HUES64 (cell line): Measurements from ENCODE around the gene PTPRZ1. TPM values are rescaled to one million over a fixed set of nuclear protein-coding genes. Genes with fewer than 3 reads are reported as not detected.

Experiments used
- H3K27ac ChIP-seq: 2 replicates; pipeline ENCODE4 v1.7.0; 2013; ENCODE audit warnings: low read depth, low read length, inconsistent platforms
- H3K27me3 ChIP-seq: 2 replicates; pipeline ENCODE4 v1.6.1; 2013; ENCODE audit warnings: mild to moderate bottlenecking, low read length; ENCODE audit not compliant: insufficient read depth
- H3K36me3 ChIP-seq: 2 replicates; pipeline ENCODE4 v1.6.1; 2013; ENCODE audit warnings: mild to moderate bottlenecking, low read length; ENCODE audit not compliant: insufficient read depth
- H3K4me1 ChIP-seq: 2 replicates; pipeline ENCODE4 v1.6.1; 2013; ENCODE audit warnings: mild to moderate bottlenecking, low read length, moderate library complexity; ENCODE audit not compliant: insufficient read depth
- H3K4me3 ChIP-seq: 2 replicates; pipeline ENCODE4 v1.5.1; 2013; ENCODE audit warnings: mild to moderate bottlenecking, low read length, moderate library complexity
- H3K9ac ChIP-seq: 2 replicates; pipeline ENCODE4 v1.6.1; 2013; ENCODE audit warnings: mild to moderate bottlenecking, low read depth, low read length
- H3K9me3 ChIP-seq: 2 replicates; pipeline ENCODE4 v1.6.1; 2013; ENCODE audit warnings: low read depth, low read length; ENCODE audit not compliant: insufficient read depth
- WGBS: fragments of 150-250, 120-280 bp; methylation state at CpG from one replicate; pipeline ENCODE4 v1.1.7; 2013; ENCODE audit warnings: missing lambda C conversion rate; 5-methylcytosine and 5-hydroxymethylcytosine counted together
- polyA plus RNA-seq, 2 experiments: library from polyadenylated mRNA; stranded (reverse); fragments of 50-300 nt; gene quantifications; one replicate each; pipeline ENCODE4 v1.2.3, GENCODE V29; 2013

PTPRZ1 gene
- 116 TPM for polyA plus RNA-seq (2013, experiment 1 of 2)
- 128 TPM for polyA plus RNA-seq (2013, experiment 2 of 2)

- Histone ChIP-seq H3K27ac (peak within 1 kb of the TSS; percentile 67), H3K9ac (peak within 1 kb of the TSS; percentile 79), H3K36me3 (no peaks in the 10 kb centered on the region), H3K4me1 (peaks cover 26% of the 10 kb centered on the region), H3K27me3 (peaks cover 5% of the 10 kb centered on the region; the same call in 1 of the 2 replicates), H3K4me3 (peak within 1 kb of the TSS; percentile 87), H3K9me3 (no peaks in the 10 kb centered on the region)
- under 1% methylated on average over 49 of the region's 49 CpGs for WGBS
These were observed at the start of gene PTPRZ1 for GRCh38 chr7:121872831-121873288. Gene PTPRZ1, plus strand, starts transcription at chr7:121873161. Its CDS starts 339 bp downstream, at chr7:121873500.

- H3K9me3 ChIP-seq: no peaks in the 10 kb centered on the region
- 92% methylated on average over 1 of the region's 1 CpG for WGBS
- no peaks in the 10 kb centered on the region for H3K36me3 ChIP-seq
- no peak overlapping the region for H3K4me3 ChIP-seq
- no peaks in the 10 kb centered on the region for H3K27me3 ChIP-seq
- H3K9ac ChIP-seq: no peak overlapping the region
- H3K4me1 ChIP-seq: no peaks in the 10 kb centered on the region
- no peak overlapping the region for H3K27ac ChIP-seq
These were observed 48.7 kb upstream of the PTPRZ1 start for GRCh38 chr7:121824276-121824675.

- no peak overlapping the region for H3K27ac ChIP-seq
- no peaks in the 10 kb centered on the region for H3K4me1 ChIP-seq
- no peaks in the 10 kb centered on the region for H3K36me3 ChIP-seq
- no peak overlapping the region for H3K9ac ChIP-seq
- H3K27me3 ChIP-seq: no peaks in the 10 kb centered on the region
- no peaks in the 10 kb centered on the region for H3K9me3 ChIP-seq
- no peak overlapping the region for H3K4me3 ChIP-seq
- WGBS: 89% methylated on average over 3 of the region's 3 CpGs
These were observed 41.6 kb upstream of the PTPRZ1 start for GRCh38 chr7:121831351-121831750.

GRCh38 chr7:121831801-121832200 lies 41.2 kb upstream of the PTPRZ1 start:
- no peak overlapping the region for H3K27ac ChIP-seq
- no peak overlapping the region for H3K9ac ChIP-seq
- no peaks in the 10 kb centered on the region for H3K36me3 ChIP-seq
- H3K27me3 ChIP-seq: no peaks in the 10 kb centered on the region
- H3K4me1 ChIP-seq: no peaks in the 10 kb centered on the region
- no peak overlapping the region for H3K4me3 ChIP-seq
- no peaks in the 10 kb centered on the region for H3K9me3 ChIP-seq
- WGBS: 85% methylated on average over 4 of the region's 5 CpGs

- Histone ChIP-seq H3K9me3 (no peaks in the 10 kb centered on the region), H3K27ac (no peak overlapping the region), H3K9ac (no peak overlapping the region), H3K36me3 (no peaks in the 10 kb centered on the region), H3K27me3 (no peaks in the 10 kb centered on the region), H3K4me1 (no peaks in the 10 kb centered on the region), H3K4me3 (no peak overlapping the region)
- 95% methylated on average over 8 of the region's 8 CpGs for WGBS
These were observed 40.6 kb upstream of the PTPRZ1 start for GRCh38 chr7:121832347-121832746.

- Histone ChIP-seq H3K9me3 (no peaks in the 10 kb centered on the region), H3K4me3 (no peak overlapping the region), H3K36me3 (no peaks in the 10 kb centered on the region), H3K27ac (no peak overlapping the region), H3K9ac (no peak overlapping the region), H3K4me1 (peaks cover 5% of the 10 kb centered on the region; the same call in 1 of the 2 replicates), H3K27me3 (no peaks in the 10 kb centered on the region)
These were observed 39.0 kb upstream of the PTPRZ1 start for GRCh38 chr7:121833991-121834390.

GRCh38 chr7:121837462-121837861 lies 35.5 kb upstream of the PTPRZ1 start:
- Histone ChIP-seq H3K4me1 (peaks cover 17% of the 10 kb centered on the region), H3K9ac (no peak overlapping the region), H3K4me3 (no peak overlapping the region), H3K36me3 (no peaks in the 10 kb centered on the region), H3K27me3 (no peaks in the 10 kb centered on the region), H3K27ac (no peak overlapping the region), H3K9me3 (0 out of 2 replicates have a peak, but pooled peaks cover 3% of the 10 kb centered on the region)
- WGBS: 100% methylated on average over 1 of the region's 1 CpG

DNA sequence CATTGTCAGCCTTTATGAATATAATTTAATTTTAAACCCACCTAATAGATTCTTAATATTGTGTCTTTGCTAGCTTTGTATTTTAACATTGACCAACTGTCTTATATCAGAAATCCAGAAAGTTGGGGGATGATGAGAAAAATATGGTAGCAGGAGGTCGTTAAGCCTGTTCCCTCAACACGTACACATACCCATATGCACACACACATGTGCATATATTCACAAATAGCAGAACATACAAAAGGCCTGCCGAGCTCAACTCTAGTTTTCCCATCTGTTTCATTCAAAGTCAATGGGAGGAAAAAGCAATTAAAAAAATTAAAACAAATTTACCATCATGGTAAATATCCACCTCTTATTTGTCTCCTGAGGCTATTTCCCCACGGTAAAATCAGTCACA lies 25.9 kb upstream of the PTPRZ1 start:
- Histone ChIP-seq H3K27me3 (no peaks in the 10 kb centered on the region), H3K9ac (no peak overlapping the region), H3K36me3 (no peaks in the 10 kb centered on the region), H3K27ac (no peak overlapping the region), H3K4me1 (no peaks in the 10 kb centered on the region), H3K4me3 (no peak overlapping the region), H3K9me3 (no peaks in the 10 kb centered on the region)
- 97% methylated on average over 3 of the region's 4 CpGs for WGBS

DNA sequence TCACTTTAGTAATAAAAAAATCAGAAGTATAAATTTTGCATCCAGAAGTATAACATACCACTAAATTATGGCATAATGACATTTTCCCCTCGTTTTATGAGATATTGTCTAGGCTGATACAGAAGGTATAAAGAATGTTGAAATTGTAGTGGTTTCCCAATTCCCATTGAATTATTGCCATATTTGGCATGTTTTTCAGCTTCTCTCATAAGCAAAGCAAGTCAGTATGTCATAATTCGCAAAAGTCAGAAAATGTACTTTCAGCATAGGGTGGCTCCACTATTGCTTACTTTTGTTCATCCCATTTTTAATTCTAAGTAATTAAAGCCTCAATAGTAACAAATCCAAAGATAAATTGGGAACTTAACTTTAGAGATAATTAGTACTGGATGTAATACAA lies 19.7 kb upstream of the PTPRZ1 start:
- Histone ChIP-seq H3K9ac (no peak overlapping the region), H3K36me3 (no peaks in the 10 kb centered on the region), H3K9me3 (no peaks in the 10 kb centered on the region), H3K27ac (no peak overlapping the region), H3K4me1 (no peaks in the 10 kb centered on the region), H3K4me3 (no peak overlapping the region), H3K27me3 (no peaks in the 10 kb centered on the region)
- WGBS: 98% methylated on average over 2 of the region's 2 CpGs

GRCh38 chr7:121860953-121861352 lies 12.0 kb upstream of the PTPRZ1 start:
- H3K27ac ChIP-seq: no peak overlapping the region
- no peaks in the 10 kb centered on the region for H3K4me1 ChIP-seq
- H3K4me3 ChIP-seq: no peak overlapping the region

GRCh38 chr7:121862591-121862990 lies 10.4 kb upstream of the PTPRZ1 start:
- H3K9ac ChIP-seq: no peak overlapping the region
- H3K9me3 ChIP-seq: no peaks in the 10 kb centered on the region
- H3K36me3 ChIP-seq: no peaks in the 10 kb centered on the region
- WGBS: 90% methylated on average over 4 of the region's 4 CpGs
- H3K27ac ChIP-seq: no peak overlapping the region
- H3K4me3 ChIP-seq: no peak overlapping the region
- H3K4me1 ChIP-seq: no peaks in the 10 kb centered on the region
- no peaks in the 10 kb centered on the region for H3K27me3 ChIP-seq

More at GRCh38 chr7:121860953-121861352, 12.0 kb upstream of the PTPRZ1 start:
- Histone ChIP-seq H3K27me3 (no peaks in the 10 kb centered on the region), H3K9me3 (no peaks in the 10 kb centered on the region), H3K9ac (no peak overlapping the region), H3K36me3 (no peaks in the 10 kb centered on the region)

GRCh38 chr7:121871188-121871587 lies 1.8 kb upstream of the PTPRZ1 start:
- no peak overlapping the region for H3K4me3 ChIP-seq
- no peak overlapping the region for H3K9ac ChIP-seq
- H3K27ac ChIP-seq: no peak overlapping the region
- H3K27me3 ChIP-seq: peaks cover 5% of the 10 kb centered on the region; the same call in 1 of the 2 replicates
- H3K36me3 ChIP-seq: no peaks in the 10 kb centered on the region
- H3K9me3 ChIP-seq: no peaks in the 10 kb centered on the region
- peaks cover 11% of the 10 kb centered on the region for H3K4me1 ChIP-seq
